Fibroblast of pulmonary artery (primary cell): ENCODE results near the gene KLHL13.

Source experiments
- DNase-seq: peaks from one replicate; pipeline ENCODE4 v3.0.0-alpha.2; 2010; ENCODE audit warnings: low read depth
- H3K4me3 ChIP-seq: replicated peaks from 2 replicates; pipeline ENCODE4 v1.5.1; 2011; ENCODE audit warnings: low read depth, mild to moderate bottlenecking, control low read depth, low read length, moderate library complexity
- CTCF ChIP-seq: IDR thresholded peaks from 2 replicates; pipeline ENCODE4 v1.5.1; 2011; ENCODE audit warnings: mild to moderate bottlenecking, control low read depth, low read length, inconsistent platforms; ENCODE audit errors: missing control alignments

Gene KLHL13

GRCh38 chrX:117978402-117978801, 138.2 kb downstream of the KLHL13 start:
- no peak for TF ChIP-seq CTCF
- no peak for DNase-seq
- no peak overlapping the region for H3K4me3 ChIP-seq

DNA sequence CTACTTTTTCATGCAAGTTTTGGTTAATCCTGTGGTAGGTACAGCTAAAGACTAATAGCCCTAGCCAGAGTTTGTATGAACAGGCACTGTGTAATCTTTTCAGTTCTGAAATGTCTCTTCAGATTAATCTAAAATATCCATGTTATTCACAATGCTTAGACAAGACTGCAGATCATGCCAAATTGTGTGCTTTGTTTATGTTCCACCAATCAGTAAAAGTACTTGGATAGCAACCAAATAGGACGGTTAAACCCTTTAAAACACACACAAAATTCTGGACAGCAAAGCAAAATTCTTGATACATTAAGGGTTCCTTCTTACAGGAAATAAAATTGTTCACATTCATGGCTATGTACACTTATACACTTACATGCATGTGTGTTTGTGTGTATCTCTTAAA, 139.1 kb downstream of the KLHL13 start:
- TF ChIP-seq CTCF = no peak
- H3K4me3 ChIP-seq = no peak overlapping the region
- DNase-seq = no peak

- no peak for TF ChIP-seq CTCF
- no peak for DNase-seq
- H3K4me3 ChIP-seq = no peak overlapping the region
These were observed 143.4 kb downstream of the KLHL13 start for GRCh38 chrX:117973110-117973807.

DNA sequence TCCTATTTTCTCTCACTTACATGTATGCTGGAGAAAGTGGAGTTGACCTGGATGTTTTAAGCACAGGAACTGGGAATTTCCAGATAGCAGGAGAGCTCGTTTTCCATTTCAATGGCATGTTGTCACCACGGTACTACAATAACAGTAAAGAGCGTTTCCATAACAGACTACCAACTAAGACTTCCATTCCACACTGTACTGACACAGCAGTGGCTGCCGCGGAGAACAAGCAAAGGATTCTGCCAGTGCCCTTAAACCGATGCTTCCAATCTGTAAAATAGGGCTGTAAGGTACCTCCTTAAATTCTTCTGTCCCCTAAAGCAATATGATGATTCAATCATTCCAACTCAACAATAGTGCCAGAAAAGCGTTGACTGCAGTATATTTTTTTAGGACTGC, 143.9 kb downstream of the KLHL13 start:
- H3K4me3 ChIP-seq = no peak overlapping the region
- DNase-seq = no peak

DNA sequence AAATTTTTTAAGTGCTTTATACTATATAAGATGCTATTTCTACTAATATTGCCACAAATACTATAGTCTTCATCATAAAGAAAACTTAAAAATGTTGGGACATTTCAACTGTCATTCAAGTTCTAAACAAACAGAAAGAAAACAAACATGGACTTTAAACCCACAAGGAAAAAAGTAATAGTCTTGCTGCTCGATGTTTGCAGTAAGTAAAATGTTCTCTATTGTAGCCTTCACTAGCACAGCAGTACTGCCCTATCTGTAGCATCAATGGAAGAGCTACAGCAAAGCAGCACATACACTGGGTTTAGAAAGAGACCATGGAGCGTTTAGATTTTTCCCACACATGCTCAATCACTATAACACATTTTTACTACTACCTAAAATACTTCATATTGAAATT, 146.8 kb downstream of the KLHL13 start:
- no peak for DNase-seq
- TF ChIP-seq CTCF = no peak
- no peak overlapping the region for H3K4me3 ChIP-seq

More for the DNA sequence above, 143.9 kb downstream of the KLHL13 start:
- no peak for TF ChIP-seq CTCF

- DNase-seq = no peak
- no peak overlapping the region for H3K4me3 ChIP-seq
- no peak for TF ChIP-seq CTCF
These were observed 147.3 kb downstream of the KLHL13 start for GRCh38 chrX:117969328-117969727.

DNA sequence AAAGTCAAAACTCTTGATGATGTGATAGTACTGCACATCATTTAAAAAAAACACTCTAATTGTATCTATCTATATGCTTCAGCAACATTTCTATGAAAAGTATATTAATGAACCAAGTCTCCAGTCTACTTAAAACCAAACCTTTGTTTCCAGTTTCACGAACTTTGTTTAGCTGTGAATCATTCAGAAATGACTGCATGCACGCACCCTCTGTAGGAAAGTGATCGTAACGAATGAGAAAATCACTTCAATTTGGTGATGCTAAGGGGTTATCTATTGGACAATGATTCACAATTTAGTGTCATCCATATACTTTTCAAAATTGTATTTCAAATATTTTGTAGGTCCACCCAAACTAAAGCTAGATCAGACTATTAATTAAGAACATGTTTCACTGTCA, 157.6 kb downstream of the KLHL13 start:
- TF ChIP-seq CTCF = no peak
- H3K4me3 ChIP-seq = no peak overlapping the region
- no peak for DNase-seq
